ENCODE measurements around the gene NDUFS5. TPM values are rescaled to one million over a fixed set of nuclear protein-coding genes. Genes with fewer than 3 reads are reported as not detected.
"Not testable (repeated sequence)": the region's sequence is repeated elsewhere in the genome, so short reads cannot be mapped to it uniquely, and the experiment has no call there.

The NDUFS5 gene
- total and polyA plus RNA-seq, 12 donors, result 303 to 6,035 (median 561) TPM

DNA sequence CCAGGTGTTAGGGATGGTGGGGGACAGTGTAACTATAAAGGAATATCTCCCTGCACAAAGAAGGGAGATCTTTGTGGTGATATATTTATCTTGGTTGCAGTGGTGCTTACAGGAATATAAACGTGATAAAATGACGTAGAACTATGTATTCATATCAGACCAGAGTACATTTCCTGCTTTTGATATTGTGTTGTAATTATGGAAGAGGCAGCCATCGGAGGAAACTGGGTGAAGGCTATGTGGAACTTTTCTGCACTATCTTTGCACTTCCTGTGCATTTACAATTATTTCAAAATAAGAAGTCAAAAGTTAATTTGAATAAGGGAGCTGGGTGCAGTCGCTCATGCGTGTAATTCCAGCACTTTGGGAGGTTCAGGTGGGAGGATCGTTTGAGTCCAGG is 37.6 kb downstream of the NDUFS5 start:
- H3K27ac ChIP-seq, result no peak overlapping the region
- H3K4me1 ChIP-seq, result no peaks in the 10 kb centered on the region
- intact Hi-C loops (cut with DNase I), result no loop called here
- no peaks in the 10 kb centered on the region for H3K36me3 ChIP-seq
- H3K9me3 ChIP-seq, result no peaks in the 10 kb centered on the region
- DNase-seq (no peak), ATAC-seq (no peak)
- WGBS, 2 donors, result 42 to 54% methylated on average over 6 of the region's 6 CpGs
- H3K4me3 ChIP-seq, result no peak overlapping the region
- H3K27me3 ChIP-seq, result no peaks in the 10 kb centered on the region
- TF ChIP-seq CTCF (IDR thresholded peaks at IDR 0.05), result no peak

- no peak for ATAC-seq
- WGBS, 2 donors, result 82 to 91% methylated on average over 3 of the region's 3 CpGs
- H3K36me3 ChIP-seq, result no peaks in the 10 kb centered on the region
- H3K27me3 ChIP-seq, result no peaks in the 10 kb centered on the region
- H3K4me1 ChIP-seq, result no peaks in the 10 kb centered on the region
- no peaks in the 10 kb centered on the region for H3K9me3 ChIP-seq
- TF ChIP-seq CTCF (IDR thresholded peaks at IDR 0.05), result no peak
- no peak for DNase-seq
- H3K27ac ChIP-seq, result no peak overlapping the region
- no peak overlapping the region for H3K4me3 ChIP-seq
- intact Hi-C loops (cut with DNase I), result no loop called here
Observed at GRCh38 chr1:39065542-39065941, 39.4 kb downstream of the NDUFS5 start.

DNA sequence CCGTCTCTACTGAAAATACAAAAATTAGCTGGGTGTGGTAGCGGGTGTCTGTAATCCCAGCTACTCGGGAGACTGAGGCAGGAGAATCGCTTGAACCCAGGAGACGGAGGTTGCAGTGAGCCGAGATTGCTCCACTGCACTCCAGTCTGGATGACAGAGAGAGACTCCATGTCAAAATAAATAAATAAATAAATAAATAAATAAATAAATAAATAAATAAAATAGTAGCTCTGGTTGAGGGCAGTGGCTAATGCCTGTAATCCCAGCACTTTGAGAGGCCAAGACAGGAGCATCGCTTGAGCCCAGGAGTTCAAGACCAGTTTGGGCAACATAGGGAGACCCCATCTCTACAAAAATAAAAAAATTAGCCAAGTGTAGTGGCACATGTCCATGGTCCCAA is 42.1 kb downstream of the NDUFS5 start:
- H3K4me3 ChIP-seq; intact Hi-C loops (cut with DNase I); H3K9me3 ChIP-seq; H3K4me1 ChIP-seq; H3K27me3 ChIP-seq; DNase-seq; H3K36me3 ChIP-seq; ATAC-seq; H3K27ac ChIP-seq: not testable (repeated sequence)
- WGBS, 2 donors, result 96 to 98% methylated on average over 7 of the region's 7 CpGs

DNA sequence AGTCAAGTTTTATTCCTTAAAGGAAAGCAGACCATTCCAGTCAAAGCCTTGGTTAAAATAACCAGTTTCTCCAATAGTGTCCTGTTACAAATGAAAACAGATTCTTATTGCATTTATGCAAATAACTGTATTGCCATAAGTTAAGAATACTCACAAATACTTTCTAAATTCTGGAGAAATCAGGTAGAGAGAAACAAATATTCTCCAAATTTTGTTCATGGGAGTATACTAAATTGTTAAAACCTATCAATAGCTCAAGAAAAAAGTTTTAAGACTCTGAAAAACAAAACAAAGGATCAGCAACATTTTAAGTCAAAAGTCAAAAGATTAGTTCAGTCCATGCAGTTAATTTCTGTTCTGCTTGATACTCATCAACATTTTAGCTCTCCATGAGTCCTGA is 45.4 kb downstream of the NDUFS5 start:
- H3K4me1 ChIP-seq; H3K27me3 ChIP-seq; DNase-seq; ATAC-seq; H3K4me3 ChIP-seq; intact Hi-C loops (cut with DNase I); H3K9me3 ChIP-seq; H3K27ac ChIP-seq; H3K36me3 ChIP-seq: not testable (repeated sequence)

GRCh38 chr1:39076127-39076798 is 50.1 kb downstream of the NDUFS5 start:
- no peak for TF ChIP-seq CTCF (IDR thresholded peaks at IDR 0.05)
- WGBS, 2 donors, result 47 to 48% methylated on average over 13 of the region's 13 CpGs
- Histone ChIP-seq H3K4me3 (no peak overlapping the region), H3K27ac (peak overlapping the region in 6 of 10 donors; percentile 15 to 56 (median 28)), H3K36me3 (peaks cover 0 to 3% (median 0%) of the 10 kb centered on the region in 9 donors), H3K27me3 (peaks cover 0 to 13% (median 0%) of the 10 kb centered on the region in 7 donors), H3K9me3 (peaks cover 0 to 7% (median 0%) of the 10 kb centered on the region in 11 donors), H3K4me1 (peaks cover 0 to 15% (median 10%) of the 10 kb centered on the region in 9 donors)
- peak; percentile 54 to 76 for DNase-seq
- peak; percentile 68 to 94 (median 78) for ATAC-seq
- intact Hi-C loops (cut with DNase I), result no loop called here

All from heart right ventricle (tissue), 16 donors.